Activated CD4-positive, alpha-beta T cell treated with anti-CD3 and anti-CD28 coated beads for 36 hours (primary cell): ENCODE results near the gene CACNB1. TPM values are rescaled to one million over a fixed set of nuclear protein-coding genes. Genes with fewer than 3 reads are reported as not detected.
A peak's percentile ranks its signal among the peaks of the same experiment; 100 is the strongest.

Experiments
- ATAC-seq: fragments of 200-7000 bp; cut with Tn5 transposase; one replicate; pipeline ENCODE4 v1.10.0; 2021; ENCODE audit warnings: mild to moderate bottlenecking, moderate library complexity
- CTCF ChIA-PET: fragments of 350-600 bp; sonication (Branson Sonifier 250); formaldehyde crosslinking; loops from one replicate; lab custom pipeline; 2021; ENCODE audit warnings: antibody characterized with exemption; lab: Charles Lee
- POLR2A ChIA-PET: fragments of 350-600 bp; sonication (Branson Sonifier 250); formaldehyde crosslinking; loops from one replicate; lab custom pipeline; 2021; ENCODE audit warnings: antibody characterized with exemption, inconsistent platforms; lab: Charles Lee
- DNase-seq: peaks from one replicate; pipeline ENCODE4 v3.0.0-alpha.2; 2020
- H3K27ac Mint-ChIP-seq: one replicate; pipeline ENCODE4 v1.8.0; 2021; ENCODE audit warnings: mixed read lengths
- H3K27me3 Mint-ChIP-seq: one replicate; pipeline ENCODE4 v1.8.0; 2021; ENCODE audit warnings: mixed read lengths
- H3K36me3 Mint-ChIP-seq: one replicate; pipeline ENCODE4 v1.8.0; 2021; ENCODE audit warnings: low read depth, mixed read lengths
- H3K4me1 Mint-ChIP-seq: one replicate; pipeline ENCODE4 v1.8.0; 2021; ENCODE audit warnings: mixed read lengths
- H3K4me3 Mint-ChIP-seq: one replicate; pipeline ENCODE4 v1.8.0; 2021; ENCODE audit warnings: mild to moderate bottlenecking, moderate library complexity, mixed read lengths
- H3K9me3 Mint-ChIP-seq: one replicate; pipeline ENCODE4 v1.8.0; 2021; ENCODE audit warnings: low read depth, mixed read lengths
- intact Hi-C, 2 experiments: fragments of 100-400 bp; cut with DNase I in 1 of 2; cut with micrococcal nuclease in 1 of 2; formaldehyde crosslinking; loops; one replicate each; pipeline versions ENCODE4 v1.14.2 to v1.15.1; 2022 to 2024; cut with DNase I, micrococcal nuclease
- total RNA-seq, 2 experiments: library from RNA; stranded (reverse); gene quantifications; one replicate each; pipeline ENCODE4 v1.2.3, GENCODE V29; 2021

The CACNB1 gene
- total RNA-seq, 2 experiments from 2014 or later, result 11.8 to 12.3 TPM

- ATAC-seq (no peak), DNase-seq (no peak)
- ChIA-PET CTCF (interaction anchor here (0.6 to 10.6 kb wide), 14 partner anchors 9 to 1629 kb away, joined by 3 to 170 read pairs (median 6); partner anchors contain the start of genes RPL19 and STAC2), POLR2A (interaction anchor here (1.1 to 2.2 kb wide), 2 partner anchors 32 to 37 kb away, joined by 5 to 10 read pairs; partner anchors contain the start of gene RPL19)
- H3K27ac Mint-ChIP-seq, result no peak overlapping the region
- H3K27me3 Mint-ChIP-seq, result no peaks in the 10 kb centered on the region
- no peaks in the 10 kb centered on the region for H3K36me3 Mint-ChIP-seq
- intact Hi-C loops, result loop anchor here (5.0 to 10.0 kb wide), 4 partner anchors 70 to 397 kb away; partner anchors contain the start of genes ARL5C (in 1 of the 2), LASP1 (in 1 of the 2) and STARD3 (in 1 of the 2)
- H3K4me1 Mint-ChIP-seq, result peaks cover 29% of the 10 kb centered on the region
- no peaks in the 10 kb centered on the region for H3K9me3 Mint-ChIP-seq
- H3K4me3 Mint-ChIP-seq, result no peak overlapping the region
Observed at GRCh38 chr17:39237586-39237985, 40.1 kb upstream of the CACNB1 start.

GRCh38 chr17:39236981-39237441 lies 39.5 kb upstream of the CACNB1 start:
- ChIA-PET POLR2A (no interaction called here), CTCF (interaction anchor here (0.6 to 10.6 kb wide), 14 partner anchors 10 to 1628 kb away, joined by 3 to 170 read pairs (median 6); partner anchors contain the start of gene STAC2)
- intact Hi-C loops, result loop anchor here (5.0 to 10.0 kb wide), 4 partner anchors 70 to 398 kb away; partner anchors contain the start of genes ARL5C (in 1 of the 2), LASP1 (in 1 of the 2) and STARD3 (in 1 of the 2)
- H3K36me3 Mint-ChIP-seq, result no peaks in the 10 kb centered on the region
- ATAC-seq, result no peak
- no peaks in the 10 kb centered on the region for H3K9me3 Mint-ChIP-seq
- no peak overlapping the region for H3K27ac Mint-ChIP-seq
- no peak for DNase-seq
- H3K4me1 Mint-ChIP-seq, result peaks cover 33% of the 10 kb centered on the region
- no peaks in the 10 kb centered on the region for H3K27me3 Mint-ChIP-seq
- no peak overlapping the region for H3K4me3 Mint-ChIP-seq

- POLR2A ChIA-PET, result interaction anchor here (1.5 kb wide), 1 partner anchor 30 kb away, joined by 3 read pairs; no protein-coding TSS in a partner anchor
Observed at GRCh38 chr17:39236450-39236927, 39.0 kb upstream of the CACNB1 start.

GRCh38 chr17:39235555-39236449 lies 38.3 kb upstream of the CACNB1 start:
- ATAC-seq, result peak; percentile 84
- no peak overlapping the region for H3K4me3 Mint-ChIP-seq
- CTCF ChIA-PET, result interaction anchor here (0.5 to 10.6 kb wide), 31 partner anchors 9 to 682 kb away, joined by 3 to 170 read pairs (median 4); partner anchors contain the start of genes MED1, RPL19 and STAC2
- H3K27me3 Mint-ChIP-seq, result peaks cover 5% of the 10 kb centered on the region
- intact Hi-C loops, result loop anchor here (5.0 to 10.0 kb wide), 4 partner anchors 69 to 399 kb away; partner anchors contain the start of genes ARL5C (in 1 of the 2), LASP1 (in 1 of the 2) and STARD3 (in 1 of the 2)
- peak; percentile 78 for DNase-seq
- peaks cover 41% of the 10 kb centered on the region for H3K4me1 Mint-ChIP-seq
- no peak overlapping the region for H3K27ac Mint-ChIP-seq
- POLR2A ChIA-PET, result interaction anchor here (0.6 to 1.5 kb wide), 2 partner anchors 30 to 405 kb away, joined by 3 read pairs; no protein-coding TSS in a partner anchor
- H3K36me3 Mint-ChIP-seq, result no peaks in the 10 kb centered on the region
- no peaks in the 10 kb centered on the region for H3K9me3 Mint-ChIP-seq

More at GRCh38 chr17:39236450-39236927, 39.0 kb upstream of the CACNB1 start:
- no peaks in the 10 kb centered on the region for H3K36me3 Mint-ChIP-seq
- DNase-seq (no peak), ATAC-seq (no peak)
- H3K9me3 Mint-ChIP-seq, result no peaks in the 10 kb centered on the region
- intact Hi-C loops, result loop anchor here (5.0 to 10.0 kb wide), 4 partner anchors 69 to 398 kb away; partner anchors contain the start of genes ARL5C (in 1 of the 2), LASP1 (in 1 of the 2) and STARD3 (in 1 of the 2)
- CTCF ChIA-PET, result interaction anchor here (0.6 to 10.6 kb wide), 23 partner anchors 10 to 537 kb away, joined by 3 to 170 read pairs (median 4); partner anchors contain the start of genes MED1, RPL19 and STAC2
- no peak overlapping the region for H3K4me3 Mint-ChIP-seq
- no peak overlapping the region for H3K27ac Mint-ChIP-seq
- H3K27me3 Mint-ChIP-seq, result peaks cover 5% of the 10 kb centered on the region
- H3K4me1 Mint-ChIP-seq, result peaks cover 38% of the 10 kb centered on the region

GRCh38 chr17:39231591-39232551 lies 34.4 kb upstream of the CACNB1 start:
- peak; percentile 78 for DNase-seq
- H3K27ac Mint-ChIP-seq, result no peak overlapping the region
- H3K36me3 Mint-ChIP-seq, result no peaks in the 10 kb centered on the region
- peak overlapping the region; percentile 6 for H3K4me3 Mint-ChIP-seq
- peak; percentile 72 for ATAC-seq
- H3K4me1 Mint-ChIP-seq, result peaks cover 18% of the 10 kb centered on the region
- peaks cover 18% of the 10 kb centered on the region for H3K27me3 Mint-ChIP-seq
- no peaks in the 10 kb centered on the region for H3K9me3 Mint-ChIP-seq
- POLR2A ChIA-PET, result no interaction called here
- CTCF ChIA-PET, result interaction anchor here (0.5 to 10.6 kb wide), 24 partner anchors 8 to 664 kb away, joined by 3 to 170 read pairs (median 3); partner anchors contain the start of genes CACNB1, PLXDC1 and RPL19
- intact Hi-C loops, result loop anchor here in 1 of 2 experiments (1.0 to 10.0 kb wide), 2 partner anchors 25 to 403 kb away; partner anchors contain the start of gene STARD3

- no peaks in the 10 kb centered on the region for H3K36me3 Mint-ChIP-seq
- H3K9me3 Mint-ChIP-seq, result no peaks in the 10 kb centered on the region
- H3K4me3 Mint-ChIP-seq, result no peak overlapping the region
- no peak overlapping the region for H3K27ac Mint-ChIP-seq
- CTCF ChIA-PET, result interaction anchor here (0.6 to 10.6 kb wide), 15 partner anchors 8 to 248 kb away, joined by 3 to 170 read pairs (median 5); partner anchors contain the start of genes CACNB1, PLXDC1 and RPL19
- POLR2A ChIA-PET, result no interaction called here
- H3K4me1 Mint-ChIP-seq, result peaks cover 19% of the 10 kb centered on the region
- DNase-seq (no peak), ATAC-seq (no peak)
- H3K27me3 Mint-ChIP-seq, result peaks cover 21% of the 10 kb centered on the region
- intact Hi-C loops, result loop anchor here in 1 of 2 experiments (10.0 kb wide), 1 partner anchor 404 kb away; the partner anchor contains the start of gene STARD3
Observed at GRCh38 chr17:39231091-39231561, 33.7 kb upstream of the CACNB1 start.

- Mint-ChIP-seq H3K36me3 (no peaks in the 10 kb centered on the region), H3K4me3 (no peak overlapping the region), H3K27me3 (peaks cover 24% of the 10 kb centered on the region), H3K4me1 (peaks cover 16% of the 10 kb centered on the region), H3K27ac (no peak overlapping the region), H3K9me3 (no peaks in the 10 kb centered on the region)
- DNase-seq (no peak), ATAC-seq (no peak)
- ChIA-PET CTCF (interaction anchor here (0.8 to 10.6 kb wide), 7 partner anchors 9 to 247 kb away, joined by 3 to 170 read pairs (median 7); partner anchors contain the start of genes CACNB1 and RPL19), POLR2A (no interaction called here)
- intact Hi-C loops, result loop anchor here in 1 of 2 experiments (10.0 kb wide), 1 partner anchor 404 kb away; the partner anchor contains the start of gene STARD3
Observed at GRCh38 chr17:39230361-39230760, 32.9 kb upstream of the CACNB1 start.

GRCh38 chr17:39229274-39229913 lies 31.9 kb upstream of the CACNB1 start:
- peaks cover 18% of the 10 kb centered on the region for H3K4me1 Mint-ChIP-seq
- no peak for ATAC-seq
- H3K9me3 Mint-ChIP-seq, result no peaks in the 10 kb centered on the region
- no peak overlapping the region for H3K27ac Mint-ChIP-seq
- no peak for DNase-seq
- CTCF ChIA-PET, result interaction anchor here (0.7 to 10.6 kb wide), 3 partner anchors 12 to 330 kb away, joined by 3 to 135 read pairs (median 6); no protein-coding TSS in a partner anchor
- POLR2A ChIA-PET, result interaction anchor here (0.7 kb wide), 1 partner anchor 150 kb away, joined by 3 read pairs; no protein-coding TSS in a partner anchor
- peaks cover 26% of the 10 kb centered on the region for H3K27me3 Mint-ChIP-seq
- intact Hi-C loops, result no loop called here
- H3K4me3 Mint-ChIP-seq, result no peak overlapping the region
- H3K36me3 Mint-ChIP-seq, result no peaks in the 10 kb centered on the region

GRCh38 chr17:39227364-39227919 lies 30.0 kb upstream of the CACNB1 start:
- Mint-ChIP-seq H3K4me1 (peaks cover 18% of the 10 kb centered on the region), H3K27ac (no peak overlapping the region), H3K9me3 (no peaks in the 10 kb centered on the region), H3K36me3 (no peaks in the 10 kb centered on the region), H3K27me3 (peaks cover 37% of the 10 kb centered on the region), H3K4me3 (no peak overlapping the region)
- CTCF ChIA-PET, result interaction anchor here (0.6 to 2.7 kb wide), 2 partner anchors 9 to 27 kb away, joined by 3 to 9 read pairs; partner anchors contain the start of gene RPL19
- intact Hi-C loops, result no loop called here
- DNase-seq, result no peak
- POLR2A ChIA-PET, result no interaction called here
- ATAC-seq, result no peak
